H1 (cell line): ENCODE results near the gene SIX5. TPM values are rescaled to one million over a fixed set of nuclear protein-coding genes. Genes with fewer than 3 reads are reported as not detected.

Source experiments
- CTCF ChIA-PET: fragments of 300-600 bp; sonication (Branson Sonifier 250); formaldehyde crosslinking; loops from one replicate; lab custom pipeline; 2021; ENCODE audit not compliant: partially characterized antibody; lab: Charles Lee
- POLR2A ChIA-PET: fragments of 300-600 bp; sonication (Branson Sonifier 250); formaldehyde crosslinking; loops from one replicate; lab custom pipeline; 2021; ENCODE audit warnings: inconsistent platforms; ENCODE audit not compliant: partially characterized antibody; lab: Charles Lee
- DNase-seq, 2 experiments: peaks; one replicate each; pipeline versions ENCODE4 v3.0.0 to v3.0.0-alpha.2; 2010 to 2022; ENCODE audit warnings: low spot score in 2 of 2, low read depth in 1 of 2, mixed read lengths in 1 of 2
- FAIRE-seq: peaks from 2 replicates; lab custom pipeline; 2011; peaks lifted over from hg19 to GRCh38; lab: Jason Lieb, UNC
- H2AFZ ChIP-seq: 2 replicates; pipeline ENCODE4 v1.8.1; 2012; ENCODE audit warnings: low read length, inconsistent platforms
- H2AK5ac ChIP-seq: 2 replicates; pipeline ENCODE4 v1.6.1; 2013; ENCODE audit warnings: low read depth, low read length
- H2BK120ac ChIP-seq: replicated peaks from 2 replicates; pipeline ENCODE3; 2013; ENCODE audit warnings: low read depth, low read length, inconsistent platforms
- H2BK12ac ChIP-seq: 2 replicates; pipeline ENCODE4 v1.6.1; 2013; ENCODE audit warnings: low read depth, low read length
- H2BK15ac ChIP-seq: 2 replicates; pipeline ENCODE4 v1.6.1; 2013; ENCODE audit warnings: low read length
- H2BK20ac ChIP-seq: 2 replicates; pipeline ENCODE4 v1.6.1; 2013; ENCODE audit warnings: low read length
- H2BK5ac ChIP-seq: 2 replicates; pipeline ENCODE4 v1.6.1; 2013; ENCODE audit warnings: low read depth, low read length
- H3K14ac ChIP-seq: 2 replicates; pipeline ENCODE4 v1.6.1; 2013; ENCODE audit warnings: inconsistent platforms; ENCODE audit not compliant: insufficient read length
- H3K18ac ChIP-seq: 2 replicates; pipeline ENCODE4 v1.6.1; 2013; ENCODE audit warnings: low read length; ENCODE audit errors: extremely low read depth
- H3K23ac ChIP-seq: 2 replicates; pipeline ENCODE4 v1.6.1; 2013; ENCODE audit warnings: inconsistent platforms; ENCODE audit not compliant: insufficient read length
- H3K23me2 ChIP-seq: 2 replicates; pipeline ENCODE4 v1.6.1; 2013; ENCODE audit warnings: low read depth, low read length
- H3K27ac ChIP-seq: 2 replicates; pipeline ENCODE4 v1.6.1; 2011; ENCODE audit warnings: low read depth, low read length, inconsistent platforms
- H3K27me3 ChIP-seq, 4 experiments: replicated peaks in 1 of 4; 1 replicate in 1 of 4; 2 replicates in 3 of 4; pipeline versions ENCODE4 v1.6.1 to v1.8.1; 2011 to 2013; ENCODE audit warnings: low read length in 3 of 4, mild to moderate bottlenecking in 3 of 4, inconsistent platforms in 2 of 4, mixed read lengths in 2 of 4, moderate library complexity in 1 of 4; ENCODE audit not compliant: control insufficient read depth in 3 of 4, insufficient read depth in 3 of 4; ENCODE audit errors: extremely low read depth in 1 of 4
- H3K36me3 ChIP-seq, 4 experiments: 2 replicates each; pipeline versions ENCODE4 v1.6.1 to v1.8.1; 2011 to 2013; ENCODE audit warnings: mild to moderate bottlenecking in 4 of 4, low read length in 3 of 4, moderate library complexity in 2 of 4, control low read depth in 1 of 4, inconsistent platforms in 1 of 4; ENCODE audit not compliant: insufficient read depth in 4 of 4, control insufficient read depth in 2 of 4
- H3K4ac ChIP-seq: replicated peaks from 2 replicates; pipeline ENCODE3; 2013; ENCODE audit warnings: low read length, low read depth, mixed read lengths, inconsistent platforms; ENCODE audit not compliant: insufficient read length
- H3K4me1 ChIP-seq, 4 experiments: replicated peaks in 1 of 4; 1 replicate in 1 of 4; 2 replicates in 3 of 4; pipeline versions ENCODE4 v1.6.1 to v1.8.1; 2011 to 2013; ENCODE audit warnings: low read length in 3 of 4, inconsistent platforms in 2 of 4, mixed read lengths in 1 of 4; ENCODE audit not compliant: insufficient read depth in 4 of 4, control insufficient read depth in 3 of 4
- H3K4me2 ChIP-seq, 2 experiments: 2 replicates each; pipeline versions ENCODE4 v1.6.1 to v1.8.1; 2011 to 2013; ENCODE audit warnings: low read depth in 2 of 2, low read length in 2 of 2, control low read depth in 1 of 2, inconsistent platforms in 1 of 2, mild to moderate bottlenecking in 1 of 2; ENCODE audit not compliant: insufficient read depth in 1 of 2
- H3K4me3 ChIP-seq, 4 experiments: fragments of 200-600, 300-600 bp in 1 of 4; sonication (generic), shearing (Covaris generic), sonication (Bioruptor Twin) in 1 of 4; 2 replicates each; pipeline versions ENCODE4 v1.5.1 to v1.8.1; 2011 to 2016; ENCODE audit warnings: low read length in 4 of 4, low read depth in 3 of 4, control low read depth in 2 of 4, inconsistent platforms in 2 of 4, mild to moderate bottlenecking in 2 of 4, mixed read lengths in 1 of 4, moderate library complexity in 1 of 4; ENCODE audit not compliant: insufficient read depth in 2 of 4; ENCODE audit errors: extremely low read depth in 1 of 4
- H3K56ac ChIP-seq: replicated peaks from 2 replicates; pipeline ENCODE3; 2013; ENCODE audit warnings: low read depth, mild to moderate bottlenecking, mixed read lengths, low read length, inconsistent platforms; ENCODE audit not compliant: insufficient read length
- H3K79me1 ChIP-seq: 2 replicates; pipeline ENCODE4 v1.6.1; 2013; ENCODE audit warnings: low read depth, low read length, control low read depth
- H3K79me2 ChIP-seq, 2 experiments: 2 replicates each; pipeline versions ENCODE4 v1.6.1 to v1.8.1; 2012 to 2013; ENCODE audit warnings: low read length in 2 of 2, mild to moderate bottlenecking in 2 of 2, inconsistent platforms in 1 of 2; ENCODE audit not compliant: insufficient read depth in 2 of 2, control insufficient read depth in 1 of 2
- H3K9ac ChIP-seq, 4 experiments: replicated peaks in 1 of 4; 1 replicate in 1 of 4; 2 replicates in 3 of 4; pipeline versions ENCODE4 v1.6.1 to v1.8.1; 2011 to 2013; ENCODE audit warnings: low read depth in 3 of 4, low read length in 3 of 4, control low read depth in 2 of 4, mild to moderate bottlenecking in 2 of 4, moderate library complexity in 2 of 4, inconsistent platforms in 1 of 4; ENCODE audit errors: extremely low read depth in 1 of 4
- H3K9me3 ChIP-seq, 2 experiments: 2 replicates each; pipeline versions ENCODE4 v1.6.1 to v1.8.1; 2012 to 2013; ENCODE audit warnings: mild to moderate bottlenecking in 2 of 2, moderate library complexity in 2 of 2, control low read depth in 1 of 2, inconsistent platforms in 1 of 2, low read depth in 1 of 2, low read length in 1 of 2, mixed read lengths in 1 of 2; ENCODE audit not compliant: insufficient read depth in 2 of 2
- H4K20me1 ChIP-seq, 2 experiments: replicated peaks in 1 of 2; 2 replicates each; pipeline versions ENCODE3 to v1.8.1; 2011 to 2013; ENCODE audit warnings: inconsistent platforms in 2 of 2, low read length in 2 of 2, mild to moderate bottlenecking in 1 of 2; ENCODE audit not compliant: insufficient read depth in 2 of 2, control insufficient read depth in 1 of 2
- H4K5ac ChIP-seq: 2 replicates; pipeline ENCODE4 v1.6.1; 2013; ENCODE audit warnings: low read length, low read depth, mixed read lengths, inconsistent platforms; ENCODE audit not compliant: insufficient read length
- H4K8ac ChIP-seq: 2 replicates; pipeline ENCODE4 v1.8.0; 2013; ENCODE audit warnings: mild to moderate bottlenecking, moderate library complexity, low read length, inconsistent platforms; ENCODE audit not compliant: insufficient read depth; ENCODE audit errors: extremely low read depth
- H4K91ac ChIP-seq: replicated peaks from 2 replicates; pipeline ENCODE3; 2013; ENCODE audit warnings: low read length, mixed read lengths, inconsistent platforms; ENCODE audit not compliant: insufficient read length
- ASH2L ChIP-seq: fragments of 200-600, 300-600 bp; sonication (generic); IDR thresholded peaks from one replicate; pipeline ENCODE4 v1.7.1; 2017; ENCODE audit warnings: low read length
- CBX5 ChIP-seq: fragments of 300-800, 300-1000 bp; sonication (generic); IDR thresholded peaks from 2 replicates; pipeline ENCODE4 v1.7.1; 2016; ENCODE audit warnings: antibody characterized with exemption, low read length, low read depth
- CEBPB ChIP-seq: IDR thresholded peaks from 2 replicates; pipeline ENCODE4 v1.6.1; 2012; ENCODE audit warnings: low read depth, low read length
- CHD2 ChIP-seq: IDR thresholded peaks from 2 replicates; pipeline ENCODE4 v1.6.1; 2012; ENCODE audit warnings: low read length, improper control_type of control experiment
- EGR1 ChIP-seq: IDR thresholded peaks from 2 replicates; pipeline ENCODE4 v1.6.1; 2011; ENCODE audit warnings: low read depth, low read length, borderline replicate concordance
- MAFK ChIP-seq: IDR thresholded peaks from 2 replicates; pipeline ENCODE4 v1.6.1; 2012; ENCODE audit warnings: low read depth, mild to moderate bottlenecking, improper control_type of control experiment, low read length
- PHF8 ChIP-seq: fragments of 200-600 bp; sonication (generic); conservative IDR thresholded peaks from 2 replicates; pipeline ENCODE4 v1.7.1; 2012; ENCODE audit warnings: low read depth, mild to moderate bottlenecking, inconsistent platforms, low read length, moderate library complexity
- SIX5 ChIP-seq: IDR thresholded peaks from 2 replicates; pipeline ENCODE4 v1.6.1; 2011; ENCODE audit warnings: mild to moderate bottlenecking, low read depth, low read length
- SP2 ChIP-seq: IDR thresholded peaks from 2 replicates; pipeline ENCODE4 v1.6.1; 2012; ENCODE audit warnings: mild to moderate bottlenecking, low read length, inconsistent platforms
- TEAD4 ChIP-seq: IDR thresholded peaks from 2 replicates; pipeline ENCODE4 v1.6.1; 2012; ENCODE audit warnings: low read depth, low read length, inconsistent platforms, mixed read lengths
- WGBS, 2 experiments: shearing (Covaris generic) in 1 of 2; methylation state at CpG; one replicate each; pipeline versions ENCODE4 v1.1.6 to v1.1.7; 2013 to 2015; ENCODE audit warnings: low lambda C conversion rate in 2 of 2, mixed read lengths in 2 of 2, inconsistent platforms in 1 of 2, low coverage in 1 of 2, missing lambda C conversion rate in 1 of 2; ENCODE audit not compliant: insufficient replicate concordance in 2 of 2, insufficient coverage in 1 of 2, insufficient read length in 1 of 2; ENCODE audit errors: extremely low coverage in 1 of 2, missing lambda C conversion rate in 1 of 2; 5-methylcytosine and 5-hydroxymethylcytosine counted together
- polyA plus RNA-seq, 7 experiments: library from polyadenylated mRNA; depleted of rRNA in 3 of 7; stranded (reverse) in 5 of 7; unstranded in 2 of 7; fragments of >200 nt in 5 of 7; fragments of 200-250 nt in 2 of 7; gene quantifications; 1 replicate in 5 of 7; 2 replicates in 1 of 7; 4 replicates in 1 of 7; pipeline versions ENCODE4 v1.2.1 to v1.2.3, GENCODE V29; 2011 to 2013; ENCODE audit warnings: missing spikeins in 2 of 7, mixed read lengths in 2 of 7
- total RNA-seq: library from RNA; stranded (reverse); fragmentation: NEBNext Ultra II Directional; extraction: Animal tissue kit (Norgen Biotek cat#: 25700); gene quantifications from 2 replicates; pipeline ENCODE4 v1.2.1, GENCODE V29; 2021
- TF ChIP-seq, protein P1 (sequence below): IDR thresholded peaks from 2 replicates; pipeline ENCODE4 v1.6.1; 2012; ENCODE audit warnings: low read length, inconsistent platforms

The SIX5 gene
- total and polyA plus RNA-seq, 2 of the 8 experiments (the other 6 are each of a cell fraction or from before 2014, with no cell fraction given) = 20.9 to 24.2 TPM

DNA sequence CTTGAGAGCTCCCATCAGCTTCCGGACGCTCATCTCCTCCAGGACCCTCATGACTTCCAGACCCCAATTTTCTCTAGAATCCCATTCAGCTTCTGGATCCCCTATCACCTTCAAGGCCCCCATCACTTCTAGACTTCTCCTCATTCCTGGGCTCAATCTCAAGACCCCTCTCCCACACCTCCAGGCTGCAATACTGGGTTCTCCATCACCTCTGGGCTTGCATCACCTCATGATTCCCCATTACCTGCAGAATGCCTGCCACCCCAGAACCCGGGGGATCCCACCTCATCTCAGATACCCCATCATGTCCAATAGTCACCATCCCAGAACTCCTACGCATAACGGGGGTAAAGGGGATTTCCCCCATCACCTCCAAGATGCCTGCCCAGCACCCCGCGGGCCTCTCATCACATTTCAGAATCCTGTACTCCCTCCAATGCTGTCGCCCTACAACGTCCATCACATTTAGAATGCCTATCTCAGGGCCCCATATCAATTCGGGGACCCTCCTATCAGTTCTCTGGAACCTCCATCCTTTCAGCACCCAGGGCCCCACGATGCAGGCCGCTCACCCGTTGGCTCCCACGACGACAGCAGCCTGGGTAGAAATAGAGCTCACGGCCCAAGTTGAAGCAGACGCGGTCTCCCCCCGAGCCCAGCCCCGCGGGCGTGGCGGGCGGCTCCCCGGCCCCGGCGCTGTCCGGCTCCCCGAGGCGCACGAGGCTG is 22.9 kb upstream of the SIX5 start:
- no peak overlapping the region for H2BK120ac ChIP-seq
- H3K79me2 ChIP-seq = peaks cover 0 to 12% of the 10 kb centered on the region in 2 experiments; a peak in 2 of 4 replicates
- peaks cover 10% of the 10 kb centered on the region for H3K79me1 ChIP-seq
- DNase-seq = no peak
- no peak overlapping the region for H3K23ac ChIP-seq
- H2BK5ac ChIP-seq = no peak overlapping the region
- no peak overlapping the region for H3K4ac ChIP-seq
- H3K4me1 ChIP-seq = peaks cover 0 to 6% (median 4%) of the 10 kb centered on the region in 4 experiments; a peak in 3 of 7 replicates
- no peak overlapping the region for H2BK12ac ChIP-seq
- peak overlapping the region; percentile 67 to 100 (median 86) for H3K4me3 ChIP-seq
- no peak overlapping the region for H3K56ac ChIP-seq
- no peak overlapping the region for H4K5ac ChIP-seq
- H4K8ac ChIP-seq = peak overlapping the region; percentile 98
- ChIA-PET CTCF (interaction anchor here (0.7 to 2.1 kb wide), 9 partner anchors 8 to 94 kb away, joined by 3 to 7 read pairs (median 4); partner anchors contain the start of genes DMPK, IRF2BP1 and SIX5), POLR2A (interaction anchor here (1.0 to 4.3 kb wide), 13 partner anchors 10 to 75 kb away, joined by 3 to 39 read pairs (median 5); partner anchors contain the start of genes DMPK, FOXA3, RSPH6A and SIX5)
- no peak overlapping the region for H4K91ac ChIP-seq
- 22% methylated on average over 15 of the region's 31 CpGs; no CpG with 5 or more reads in 1 of the 2 experiments for WGBS, 2 experiments
- H3K36me3 ChIP-seq = peaks cover 4 to 15% (median 12%) of the 10 kb centered on the region in 4 experiments; a peak in 6 of 8 replicates
- H3K23me2 ChIP-seq = peaks cover 4% of the 10 kb centered on the region; the same call in 1 of the 2 replicates
- no peak overlapping the region for H2BK15ac ChIP-seq
- no peak overlapping the region; the same call in 1 of the 2 replicates for H3K18ac ChIP-seq
- no peak overlapping the region for H2AFZ ChIP-seq
- no peak for FAIRE-seq
- peak overlapping the region; percentile 80 to 98 (median 92) for H3K9ac ChIP-seq
- H4K20me1 ChIP-seq = peaks cover 0 to 10% of the 10 kb centered on the region in 2 experiments
- no peaks in the 10 kb centered on the region for H3K9me3 ChIP-seq
- H3K4me2 ChIP-seq = peak overlapping the region; percentile 95 to 99
- H3K27me3 ChIP-seq = no peaks in the 10 kb centered on the region
- H3K14ac ChIP-seq = no peak overlapping the region
- H2BK20ac ChIP-seq = no peak overlapping the region
- H2AK5ac ChIP-seq = no peak overlapping the region
- peak overlapping the region; percentile 83; the same call in 1 of the 2 replicates for H3K27ac ChIP-seq
- TF ChIP-seq EGR1 = no peak
- TF ChIP-seq CBX5 = no peak
- no peak for TF ChIP-seq MAFK
- no peak for TF ChIP-seq PHF8
- TF ChIP-seq CHD2 = no peak
- TF ChIP-seq TEAD4 = no peak
- no peak for TF ChIP-seq SP2
- TF ChIP-seq ASH2L = no peak
- TF ChIP-seq, protein P1, sequence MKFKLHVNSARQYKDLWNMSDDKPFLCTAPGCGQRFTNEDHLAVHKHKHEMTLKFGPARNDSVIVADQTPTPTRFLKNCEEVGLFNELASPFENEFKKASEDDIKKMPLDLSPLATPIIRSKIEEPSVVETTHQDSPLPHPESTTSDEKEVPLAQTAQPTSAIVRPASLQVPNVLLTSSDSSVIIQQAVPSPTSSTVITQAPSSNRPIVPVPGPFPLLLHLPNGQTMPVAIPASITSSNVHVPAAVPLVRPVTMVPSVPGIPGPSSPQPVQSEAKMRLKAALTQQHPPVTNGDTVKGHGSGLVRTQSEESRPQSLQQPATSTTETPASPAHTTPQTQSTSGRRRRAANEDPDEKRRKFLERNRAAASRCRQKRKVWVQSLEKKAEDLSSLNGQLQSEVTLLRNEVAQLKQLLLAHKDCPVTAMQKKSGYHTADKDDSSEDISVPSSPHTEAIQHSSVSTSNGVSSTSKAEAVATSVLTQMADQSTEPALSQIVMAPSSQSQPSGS = no peak
- no peak for TF ChIP-seq SIX5
- TF ChIP-seq CEBPB = no peak
